ENCODE results near the gene MAP3K21. TPM values are rescaled to one million over a fixed set of nuclear protein-coding genes. Genes with fewer than 3 reads are reported as not detected.
A peak's percentile ranks its signal among the peaks of the same experiment; 100 is the strongest.

Gene MAP3K21
- total and polyA plus RNA-seq, 2 of the 4 experiments (the other 2 are of a cell fraction) = 0.15 to 0.18 TPM

- Histone ChIP-seq H2AK9ac (replicated peaks; ENCODE audit: low read depth, low read length, poor library complexity) (no peak overlapping the region), H3K79me1 (ENCODE audit: low read depth in 1 of 2, low read length in 2 of 2) (no peaks in the 10 kb centered on the region), H2BK120ac (ENCODE audit: low read depth, low read length) (no peak overlapping the region), H2AFZ (replicated peaks; ENCODE audit: low read length, poor library complexity) (no peak overlapping the region), H3K9me3 (ENCODE audit: control insufficient read depth, insufficient read depth, low read length) (no peaks in the 10 kb centered on the region), H3K27me3 (ENCODE audit: control insufficient read depth, insufficient read depth, low read length) (no peaks in the 10 kb centered on the region), H3K4me1 (ENCODE audit: control insufficient read depth, insufficient read depth, low read length) (peaks cover 2% of the 10 kb centered on the region; the same call in 1 of the 2 replicates), H3K4me2 (ENCODE audit: low read depth, low read length) (no peak overlapping the region), H2BK5ac (ENCODE audit: low read depth, low read length, poor library complexity, severe bottlenecking) (no peak overlapping the region), H3K9me1 (ENCODE audit: insufficient read depth, low read length) (no peaks in the 10 kb centered on the region), H4K5ac (ENCODE audit: low read depth, low read length) (no peak overlapping the region), H3K4ac (ENCODE audit: low read depth, low read length) (no peak overlapping the region), H2AK5ac (ENCODE audit: low read depth, low read length) (no peak overlapping the region), H4K91ac (ENCODE audit: insufficient read depth, low read depth, low read length) (no peak overlapping the region), H4K20me1 (ENCODE audit: insufficient read depth, low read length) (no peaks in the 10 kb centered on the region), H3K56ac (ENCODE audit: extremely low read depth, insufficient read depth, low read length) (no peak overlapping the region), H3K4me3 (ENCODE audit: insufficient read depth, low read depth, low read length) (no peak overlapping the region), H4K8ac (ENCODE audit: low read depth in 2 of 2, low read length in 2 of 2) (no peak overlapping the region), H2BK20ac (ENCODE audit: low read depth, low read length) (no peak overlapping the region), H2BK15ac (ENCODE audit: low read depth, low read length) (no peak overlapping the region), H3K9ac (ENCODE audit: low read depth, low read length) (no peak overlapping the region), H3K23ac (ENCODE audit: low read depth, low read length) (no peak overlapping the region), H3K27ac (ENCODE audit: insufficient read depth, low read length) (no peak overlapping the region), H3K14ac (replicated peaks; ENCODE audit: low read depth, low read length) (no peak overlapping the region), H3K18ac (ENCODE audit: low read depth, low read length) (no peak overlapping the region), H3K36me3 (ENCODE audit: control insufficient read depth, insufficient read depth, low read length) (no peaks in the 10 kb centered on the region)
- DNase-seq = peak; percentile 30
- TF ChIP-seq CHD1 (IDR thresholded peaks at IDR 0.05; ENCODE audit: low read depth, low read length) (no peak), RCOR1 (IDR thresholded peaks at IDR 0.05; ENCODE audit: insufficient replicate concordance, low read length) (no peak), CTCF (conservative IDR thresholded peaks at IDR 0.05; ENCODE audit: low read depth, low read length) (peak; percentile 76), NFE2L2 (IDR thresholded peaks at IDR 0.05; ENCODE audit: low read depth, low read length) (no peak), RFX5 (IDR thresholded peaks at IDR 0.05; ENCODE audit: low read depth, low read length) (no peak), CEBPB (IDR thresholded peaks at IDR 0.05; ENCODE audit: low read depth, low read length) (no peak), POLR2A (IDR thresholded peaks at IDR 0.05; ENCODE audit: low read depth, low read length) (no peak), FOS (IDR thresholded peaks at IDR 0.05; ENCODE audit: low read depth, low read length) (no peak), RAD21 (IDR thresholded peaks at IDR 0.05; ENCODE audit: low read length) (peak; percentile 74), SMC3 (IDR thresholded peaks at IDR 0.05; ENCODE audit: low read depth, low read length) (peak; percentile 47), BHLHE40 (IDR thresholded peaks at IDR 0.05; ENCODE audit: low read depth, low read length) (no peak), MAFK (IDR thresholded peaks at IDR 0.05; ENCODE audit: low read depth, low read length) (no peak)
- ATAC-seq (ENCODE audit: low read depth) = 0 out of 2 replicates have a peak, but pooled peaks have one; percentile 67
- in situ Hi-C loops (cut with MboI; ENCODE audit: low sequenced_read_pairs) (loop anchor here (10.0 kb wide), 1 partner anchor 760 kb away; no protein-coding TSS in a partner anchor), intact Hi-C loops (cut with micrococcal nuclease) (loop anchor here (1.0 to 2.0 kb wide), 2 partner anchors 60 to 761 kb away; no protein-coding TSS in a partner anchor), dilution Hi-C loops (cut with HindIII; ENCODE audit: low sequenced_read_pairs, unreplicated experiment) (no loop called here)
- CTCF ChIA-PET = interaction anchor here (0.5 to 2.6 kb wide), 5 partner anchors 12 to 860 kb away, joined by 3 to 11 read pairs (median 3); no protein-coding TSS in a partner anchor
- no TSS peak for BruUV-seq (replicated peaks)
- no CpG with 5 or more reads among the region's 1 CpG for WGBS, 2 experiments (ENCODE audit: extremely low coverage in 2 of 2, insufficient read length in 1 of 2)
- POLR2A ChIA-PET (ENCODE audit: unreplicated experiment) = no interaction called here
Observed at GRCh38 chr1:233304489-233305102, 22.9 kb upstream of the MAP3K21 start.
